Measurements from ENCODE around the gene TDRKH.

The TDRKH gene

GRCh38 chr1:151790071-151790939 lies at the start of gene TDRKH:
Gene TDRKH (minus strand): TSS chr1:151790500. CDS start chr1:151783022, 7,478 bp downstream.
- DNase-seq: peak; percentile 99

- no peak for DNase-seq
Measured at GRCh38 chr1:151839457-151840403, 49.4 kb upstream of the TDRKH start, which contains the start of gene C2CD4D. Gene C2CD4D (minus strand): TSS chr1:151839820. CDS start chr1:151838989, 831 bp downstream.

- DNase-seq: no peak
Measured at GRCh38 chr1:151839082-151839412, 48.7 kb upstream of the TDRKH start.

- no peak for DNase-seq
Measured at GRCh38 chr1:151838222-151839081, 48.2 kb upstream of the TDRKH start.

GRCh38 chr1:151837884-151838221 lies 47.6 kb upstream of the TDRKH start:
- DNase-seq: no peak

- DNase-seq: no peak
Measured at GRCh38 chr1:151837197-151837596, 46.9 kb upstream of the TDRKH start.

GRCh38 chr1:151835596-151835995 lies 45.3 kb upstream of the TDRKH start:
- no peak for DNase-seq

GRCh38 chr1:151834239-151834638 lies 43.9 kb upstream of the TDRKH start:
- no peak for DNase-seq

- no peak for DNase-seq
Measured at GRCh38 chr1:151833172-151833900, 43.0 kb upstream of the TDRKH start.

GRCh38 chr1:151832318-151832980 lies 42.1 kb upstream of the TDRKH start:
- no peak for DNase-seq

GRCh38 chr1:151831605-151832004 lies 41.3 kb upstream of the TDRKH start, which contains the start of gene RORC:
Gene RORC (minus strand): TSS chr1:151831802. CDS start chr1:151831764, 38 bp downstream.
- no peak for DNase-seq

- DNase-seq: no peak
Measured at GRCh38 chr1:151831256-151831591, 40.9 kb upstream of the TDRKH start.

GRCh38 chr1:151830055-151830454 lies 39.8 kb upstream of the TDRKH start:
- DNase-seq: no peak

- no peak for DNase-seq
Measured at GRCh38 chr1:151829352-151830046, 39.2 kb upstream of the TDRKH start.

- DNase-seq: peak; percentile 42
Measured at GRCh38 chr1:151828921-151829320, 38.6 kb upstream of the TDRKH start.

GRCh38 chr1:151827853-151828252 lies 37.6 kb upstream of the TDRKH start:
- DNase-seq: no peak

- no peak for DNase-seq
Measured at GRCh38 chr1:151825751-151826660, 35.7 kb upstream of the TDRKH start.

GRCh38 chr1:151825204-151825603 lies 34.9 kb upstream of the TDRKH start:
- DNase-seq: no peak

- no peak for DNase-seq
Measured at GRCh38 chr1:151823175-151823574, 32.9 kb upstream of the TDRKH start.

- peak; percentile 45 for DNase-seq
Measured at GRCh38 chr1:151822404-151822803, 32.1 kb upstream of the TDRKH start.
